Right lobe of liver (tissue), 6 donors: ENCODE results near the gene KIR3DL3. TPM values are rescaled to one million over a fixed set of nuclear protein-coding genes. Genes with fewer than 3 reads are reported as not detected.
"Not testable (repeated sequence)": the region's sequence is repeated elsewhere in the genome, so short reads cannot be mapped to it uniquely, and the experiment has no call there.

Experiments
- ATAC-seq, 4 donors: fragments of 200-7000 bp; cut with Tn5 transposase; one replicate each; pipeline ENCODE4 v1.9.1; 2020; ENCODE audit warnings: mild to moderate bottlenecking in 4 of 4, moderate library complexity in 4 of 4
- DNase-seq, 3 donors: peaks; one replicate each; pipeline ENCODE4 v3.0.0-alpha.2; 2020
- H3K27ac ChIP-seq, 3 donors: fragments of 200-600 bp; one replicate each; pipeline ENCODE4 v1.8.0; 2022
- H3K27me3 ChIP-seq, 2 donors: fragments of 200-600 bp; one replicate each; pipeline ENCODE4 v1.8.0; 2022
- H3K36me3 ChIP-seq, 4 donors: fragments of 200-600 bp; sonication (generic) in 1 of 4; one replicate each; pipeline versions ENCODE4 v1.5.1 to v1.8.0; 2017 to 2022; ENCODE audit warnings: control low read depth in 1 of 4
- H3K4me1 ChIP-seq, 4 donors: fragments of 200-600 bp; sonication (generic) in 1 of 4; one replicate each; pipeline versions ENCODE4 v1.5.1 to v1.8.0; 2017 to 2022; ENCODE audit warnings: control low read depth in 1 of 4
- H3K4me3 ChIP-seq, 3 donors: fragments of 200-600 bp; one replicate each; pipeline ENCODE4 v1.8.0; 2022
- H3K9me3 ChIP-seq, 4 donors: fragments of 200-600 bp; sonication (generic) in 1 of 4; one replicate each; pipeline versions ENCODE4 v1.5.1 to v1.8.0; 2017 to 2022; ENCODE audit warnings: control low read depth in 1 of 4
- POLR2A ChIP-seq: fragments of 450-650 bp; IDR thresholded peaks from one replicate; pipeline ENCODE4 v1.6.1; 2017; ENCODE audit warnings: antibody characterized with exemption, mild to moderate bottlenecking
- WGBS: methylation state at CpG from one replicate; pipeline ENCODE4 v1.1.6; 2018; ENCODE audit warnings: low coverage, low lambda C conversion rate; ENCODE audit not compliant: insufficient coverage; ENCODE audit errors: missing lambda C conversion rate; 5-methylcytosine and 5-hydroxymethylcytosine counted together
- intact Hi-C, 2 donors: fragments of 100-400 bp; cut with DNase I; formaldehyde crosslinking; loops; one replicate each; pipeline versions ENCODE4 v1.11.2 to v1.14.1; 2022
- total RNA-seq, 6 experiments: library from RNA; depleted of rRNA in 2 of 6; stranded (reverse); fragments of >200 nt in 2 of 6; fragmentation: NEBNext Ultra II Directional in 3 of 6; extraction: Animal tissue kit (Norgen Biotek cat#: 25700) in 3 of 6; gene quantifications; one replicate each; pipeline versions ENCODE4 v1.1.0 to v1.2.4, GENCODE V29; 2016 to 2023
- TF ChIP-seq, protein P1 (sequence below), 4 donors: fragments of 200-600 bp in 3 of 4; fragments of 450-650 bp in 1 of 4; IDR thresholded peaks; one replicate each; pipeline versions ENCODE4 v1.5.1 to v1.8.0; 2016 to 2022; ENCODE audit warnings: antibody characterized with exemption in 4 of 4, mild to moderate bottlenecking in 2 of 4
- donor health status: DM: no; HTN: yes; CAD: no.
- donor health status: DM: no; HTN: no; CAD: no.
- donor health status: DM: no; HTN: no; CAD: no.
- donor health status: DM: no; HTN: yes; CAD: no.
- donor health status: DM: no; HTN: yes; CAD: no.

Gene KIR3DL3
- total RNA-seq, 6 experiments from 2014 or later, result not detected

DNA sequence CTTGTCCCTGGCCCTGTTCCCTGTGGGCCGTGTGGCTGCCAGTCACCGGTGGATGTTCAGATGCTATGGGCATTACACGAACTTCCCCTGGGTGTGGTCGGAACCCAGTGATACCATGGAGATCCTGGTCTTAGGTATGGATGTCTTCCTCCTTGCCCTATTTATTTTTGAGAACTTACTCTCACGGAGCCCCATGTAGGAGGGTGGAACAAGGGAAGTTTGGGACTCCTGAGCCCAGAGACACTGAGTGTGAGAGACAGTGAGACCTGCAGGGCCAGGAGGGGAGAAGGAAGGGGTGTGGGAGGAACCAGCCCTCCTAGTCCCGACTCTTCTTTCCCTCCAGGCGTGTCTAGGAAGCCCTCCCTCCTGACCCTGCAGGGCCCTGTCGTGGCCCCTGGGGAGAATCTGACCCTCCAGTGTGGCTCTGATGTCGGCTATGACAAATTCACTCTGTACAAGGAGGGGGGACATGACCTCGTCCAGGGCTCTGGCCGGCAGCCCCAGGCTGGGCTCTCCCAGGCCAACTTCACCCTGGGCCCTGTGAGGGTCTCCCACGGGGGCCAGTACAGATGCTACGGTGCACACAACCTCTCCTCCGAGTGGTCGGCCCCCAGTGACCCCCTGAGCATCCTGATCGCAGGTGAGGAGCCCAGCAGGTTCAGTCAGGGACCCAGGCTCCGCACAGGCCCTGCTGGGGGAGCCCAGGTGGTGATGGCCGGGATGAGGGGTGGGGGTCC is 14.9 kb upstream of the KIR3DL3 start:
- DNase-seq, result no peak
- Histone ChIP-seq H3K36me3 (no peaks in the 10 kb centered on the region), H3K9me3 (no peaks in the 10 kb centered on the region), H3K27ac (no peak overlapping the region), H3K4me1 (no peaks in the 10 kb centered on the region), H3K4me3 (no peak overlapping the region), H3K27me3 (no peaks in the 10 kb centered on the region)
- 20% methylated on average over 1 of the region's 18 CpGs for WGBS
- intact Hi-C loops, result no loop called here
- ATAC-seq, result peak in 1 of 4 donors; percentile 18
- TF ChIP-seq, protein P1, sequence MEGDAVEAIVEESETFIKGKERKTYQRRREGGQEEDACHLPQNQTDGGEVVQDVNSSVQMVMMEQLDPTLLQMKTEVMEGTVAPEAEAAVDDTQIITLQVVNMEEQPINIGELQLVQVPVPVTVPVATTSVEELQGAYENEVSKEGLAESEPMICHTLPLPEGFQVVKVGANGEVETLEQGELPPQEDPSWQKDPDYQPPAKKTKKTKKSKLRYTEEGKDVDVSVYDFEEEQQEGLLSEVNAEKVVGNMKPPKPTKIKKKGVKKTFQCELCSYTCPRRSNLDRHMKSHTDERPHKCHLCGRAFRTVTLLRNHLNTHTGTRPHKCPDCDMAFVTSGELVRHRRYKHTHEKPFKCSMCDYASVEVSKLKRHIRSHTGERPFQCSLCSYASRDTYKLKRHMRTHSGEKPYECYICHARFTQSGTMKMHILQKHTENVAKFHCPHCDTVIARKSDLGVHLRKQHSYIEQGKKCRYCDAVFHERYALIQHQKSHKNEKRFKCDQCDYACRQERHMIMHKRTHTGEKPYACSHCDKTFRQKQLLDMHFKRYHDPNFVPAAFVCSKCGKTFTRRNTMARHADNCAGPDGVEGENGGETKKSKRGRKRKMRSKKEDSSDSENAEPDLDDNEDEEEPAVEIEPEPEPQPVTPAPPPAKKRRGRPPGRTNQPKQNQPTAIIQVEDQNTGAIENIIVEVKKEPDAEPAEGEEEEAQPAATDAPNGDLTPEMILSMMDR (IDR thresholded peaks at IDR 0.05), result no peak
- no peak for TF ChIP-seq POLR2A

DNA sequence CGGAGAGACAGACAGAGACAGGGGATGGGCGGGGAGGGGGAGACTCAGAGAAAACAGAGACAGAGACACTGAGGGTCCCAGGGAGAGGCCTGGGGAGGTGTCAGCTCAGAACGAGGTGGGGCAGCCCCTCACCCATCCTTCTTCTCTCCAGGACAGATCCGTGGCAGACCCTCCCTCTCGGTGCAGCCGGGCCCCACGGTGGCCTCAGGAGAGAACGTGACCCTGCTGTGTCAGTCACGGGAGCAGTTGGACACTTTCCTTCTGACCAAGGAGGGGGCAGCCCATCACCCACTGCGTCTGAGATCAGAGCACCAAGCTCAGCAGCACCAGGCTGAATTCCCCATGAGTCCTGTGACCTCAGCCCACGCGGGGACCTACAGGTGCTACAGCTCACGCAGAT is 14.3 kb upstream of the KIR3DL3 start:
- intact Hi-C loops, H3K27ac ChIP-seq, ATAC-seq, H3K27me3 ChIP-seq, H3K36me3 ChIP-seq, H3K4me1 ChIP-seq, H3K9me3 ChIP-seq, DNase-seq, H3K4me3 ChIP-seq: not testable (repeated sequence)
- 33% methylated on average over 3 of the region's 13 CpGs for WGBS

DNA sequence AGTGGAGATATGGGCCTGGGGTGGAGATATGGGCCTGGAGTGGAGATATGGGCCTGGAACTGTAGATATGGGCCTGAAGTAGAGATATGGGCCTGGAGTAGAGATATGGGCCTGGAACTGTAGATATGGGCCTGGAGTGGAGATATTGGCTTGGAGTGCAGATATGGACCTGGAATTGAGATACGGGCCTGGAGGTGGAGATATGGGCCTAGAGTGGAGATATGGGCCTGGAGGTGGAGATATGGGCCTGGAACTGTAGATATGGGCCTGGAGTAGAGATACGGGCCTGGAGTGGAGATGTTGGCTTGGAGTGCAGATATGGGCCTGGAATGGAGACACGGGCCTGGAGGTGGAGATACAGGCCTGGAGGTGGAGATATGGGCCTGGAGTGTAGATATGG is 402 bp downstream of the KIR3DL3 start:
- ATAC-seq (no peak), DNase-seq (no peak)
- no peak overlapping the region for H3K27ac ChIP-seq
- no peaks in the 10 kb centered on the region for H3K36me3 ChIP-seq
- 73% methylated on average over 3 of the region's 3 CpGs for WGBS
- no peaks in the 10 kb centered on the region for H3K4me1 ChIP-seq
- H3K9me3 ChIP-seq, result no peaks in the 10 kb centered on the region
- no peak for TF ChIP-seq POLR2A
- TF ChIP-seq, protein P1 (IDR thresholded peaks at IDR 0.05), result no peak
- H3K27me3 ChIP-seq, result no peaks in the 10 kb centered on the region
- H3K4me3 ChIP-seq, result no peak overlapping the region
- intact Hi-C loops, result no loop called here

DNA sequence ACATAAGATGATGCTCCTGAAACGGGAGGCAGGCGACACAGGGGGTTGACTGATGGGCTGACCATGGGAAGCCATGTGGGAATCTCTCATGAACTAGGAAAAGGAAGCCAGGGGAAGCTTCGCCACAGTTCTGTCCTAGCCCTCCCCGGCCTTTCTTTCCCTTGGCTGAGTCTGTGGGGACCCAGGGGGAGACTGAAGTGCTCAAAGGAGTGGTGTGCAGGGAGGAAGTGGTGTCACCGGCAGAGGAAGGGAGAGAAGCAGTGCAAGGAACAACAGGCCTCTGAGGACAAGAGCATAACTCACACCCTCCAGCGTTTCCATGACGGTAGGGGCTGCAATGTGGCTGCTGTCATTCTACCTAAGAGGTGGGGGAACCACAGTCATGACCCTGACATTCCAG is 1.1 kb downstream of the KIR3DL3 start:
- whole genome bisulfite sequencing, result 30% methylated on average over 3 of the region's 7 CpGs
- intact Hi-C loops, result no loop called here

DNA sequence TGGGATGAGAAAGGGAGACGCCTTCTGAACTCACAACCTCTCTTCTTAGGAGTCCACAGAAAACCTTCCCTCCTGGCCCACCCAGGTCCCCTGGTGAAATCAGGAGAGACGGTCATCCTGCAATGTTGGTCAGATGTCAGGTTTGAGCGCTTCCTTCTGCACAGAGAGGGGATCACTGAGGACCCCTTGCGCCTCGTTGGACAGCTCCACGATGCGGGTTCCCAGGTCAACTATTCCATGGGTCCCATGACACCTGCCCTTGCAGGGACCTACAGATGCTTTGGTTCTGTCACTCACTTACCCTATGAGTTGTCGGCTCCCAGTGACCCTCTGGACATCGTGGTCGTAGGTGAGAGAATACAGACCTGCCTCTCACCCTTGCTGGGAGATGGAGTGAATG is 3.3 kb downstream of the KIR3DL3 start:
- WGBS, result 60% methylated on average over 1 of the region's 10 CpGs
- Histone ChIP-seq H3K27ac (no peak overlapping the region), H3K36me3 (no peaks in the 10 kb centered on the region), H3K4me3 (no peak overlapping the region), H3K4me1 (no peaks in the 10 kb centered on the region), H3K9me3 (no peaks in the 10 kb centered on the region), H3K27me3 (no peaks in the 10 kb centered on the region)
- ATAC-seq (no peak), DNase-seq (no peak)
- intact Hi-C loops, result no loop called here
- TF ChIP-seq POLR2A, result no peak
- TF ChIP-seq, protein P1 (IDR thresholded peaks at IDR 0.05), result no peak

More for the DNA sequence above, 1.1 kb downstream of the KIR3DL3 start:
- H3K27me3 ChIP-seq, result no peaks in the 10 kb centered on the region
- no peak for DNase-seq
- no peaks in the 10 kb centered on the region for H3K9me3 ChIP-seq
- no peak overlapping the region for H3K27ac ChIP-seq
- H3K4me3 ChIP-seq, result no peak overlapping the region
- no peak for TF ChIP-seq POLR2A
- TF ChIP-seq, protein P1 (IDR thresholded peaks at IDR 0.05), result no peak
- ATAC-seq, result no peak
- no peaks in the 10 kb centered on the region for H3K4me1 ChIP-seq
- no peaks in the 10 kb centered on the region for H3K36me3 ChIP-seq
